Measurements from ENCODE around the gene NSG1.
"Not testable (repeated sequence)": the region's sequence is repeated elsewhere in the genome, so short reads cannot be mapped to it uniquely, and the experiment has no call there.

NSG1 gene

GRCh38 chr4:4417886-4418285 is 31.0 kb downstream of the NSG1 start:
- DNase-seq: no peak

GRCh38 chr4:4418676-4419390 is 31.9 kb downstream of the NSG1 start:
- DNase-seq: peak; percentile 20

- DNase-seq: no peak
These were observed 33.0 kb downstream of the NSG1 start for GRCh38 chr4:4419896-4420295.

GRCh38 chr4:4420421-4420820 is 33.5 kb downstream of the NSG1 start:
- no peak for DNase-seq

- DNase-seq: no peak
These were observed 34.5 kb downstream of the NSG1 start for GRCh38 chr4:4421356-4421755.

- not testable (repeated sequence) for DNase-seq
These were observed 35.2 kb downstream of the NSG1 start for GRCh38 chr4:4422117-4422516.

- DNase-seq: no peak
These were observed 36.1 kb downstream of the NSG1 start for GRCh38 chr4:4422856-4423499.

GRCh38 chr4:4423706-4424498 is 37.0 kb downstream of the NSG1 start:
- no peak for DNase-seq

GRCh38 chr4:4424499-4425115 is 37.7 kb downstream of the NSG1 start:
- no peak for DNase-seq

GRCh38 chr4:4425119-4425690 is 38.3 kb downstream of the NSG1 start:
- no peak for DNase-seq

GRCh38 chr4:4425696-4426095 is 38.8 kb downstream of the NSG1 start:
- no peak for DNase-seq

GRCh38 chr4:4426511-4427120 is 39.7 kb downstream of the NSG1 start:
- no peak for DNase-seq

- no peak for DNase-seq
These were observed 40.4 kb downstream of the NSG1 start for GRCh38 chr4:4427121-4427870.

GRCh38 chr4:4427886-4428285 is 41.0 kb downstream of the NSG1 start:
- DNase-seq: no peak

- no peak for DNase-seq
These were observed 42.3 kb downstream of the NSG1 start for GRCh38 chr4:4428966-4429875.

GRCh38 chr4:4430492-4431195 is 43.7 kb downstream of the NSG1 start:
- peak; percentile 66 for DNase-seq

- DNase-seq: no peak
These were observed 45.6 kb downstream of the NSG1 start for GRCh38 chr4:4432341-4433125.

GRCh38 chr4:4433941-4434340 is 47.0 kb downstream of the NSG1 start:
- DNase-seq: no peak

- DNase-seq: no peak
These were observed 49.4 kb downstream of the NSG1 start for GRCh38 chr4:4436244-4436823.
